Omental fat pad (tissue), 4 donors: ENCODE measurements around the gene GATAD2B. TPM values are rescaled to one million over a fixed set of nuclear protein-coding genes. Genes with fewer than 3 reads are reported as not detected.
"Not testable (repeated sequence)": the region's sequence is repeated elsewhere in the genome, so short reads cannot be mapped to it uniquely, and the experiment has no call there.

ENCODE experiments used
- ATAC-seq: fragments of 150-250 bp; one replicate; pipeline ENCODE4 v1.9.1; 2016; ENCODE audit warnings: mild to moderate bottlenecking, moderate library complexity; ENCODE audit not compliant: low FRiP score
- DNase-seq: peaks from one replicate; pipeline ENCODE4 v3.0.0-alpha.2; 2019; ENCODE audit warnings: low spot score
- CTCF ChIP-seq, 3 donors: fragments of 450-650 bp; IDR thresholded peaks; one replicate each; pipeline ENCODE4 v1.5.1; 2016 to 2017; ENCODE audit warnings: antibody characterized with exemption in 3 of 3, mild to moderate bottlenecking in 3 of 3, moderate library complexity in 2 of 3
- total RNA-seq, 4 donors: library from RNA; depleted of rRNA; stranded (reverse); fragments of >200 nt; gene quantifications; one replicate each; pipeline ENCODE4 v1.1.0, GENCODE V29; 2016

GATAD2B gene
- total RNA-seq, 4 donors from 2014 or later: 14.3 to 26.2 (median 17.8) TPM

GRCh38 chr1:153771261-153771660 is 151.5 kb downstream of the GATAD2B start:
- ATAC-seq (no peak), DNase-seq (no peak)
- no peak for TF ChIP-seq CTCF (IDR thresholded peaks at IDR 0.05)

GRCh38 chr1:153770797-153771196 is 152.0 kb downstream of the GATAD2B start:
- ATAC-seq: no peak
- no peak for TF ChIP-seq CTCF (IDR thresholded peaks at IDR 0.05)
- DNase-seq: no peak

GRCh38 chr1:153769221-153769620 is 153.6 kb downstream of the GATAD2B start:
- ATAC-seq (no peak), DNase-seq (no peak)
- TF ChIP-seq CTCF (IDR thresholded peaks at IDR 0.05): no peak

GRCh38 chr1:153768316-153769181 is 154.2 kb downstream of the GATAD2B start:
- no peak for ATAC-seq
- DNase-seq: no peak
- TF ChIP-seq CTCF (IDR thresholded peaks at IDR 0.05): no peak

- ATAC-seq: no peak
- no peak for TF ChIP-seq CTCF (IDR thresholded peaks at IDR 0.05)
- DNase-seq: no peak
These were observed 155.3 kb downstream of the GATAD2B start for GRCh38 chr1:153767519-153767918.

GRCh38 chr1:153766663-153767062 is 156.1 kb downstream of the GATAD2B start:
- not testable (repeated sequence) for DNase-seq, ATAC-seq

- ATAC-seq: no peak
- TF ChIP-seq CTCF (IDR thresholded peaks at IDR 0.05): no peak
- no peak for DNase-seq
These were observed 158.5 kb downstream of the GATAD2B start for GRCh38 chr1:153764310-153764709.
